HG03045 (cell line): Measurements from ENCODE around the gene NCKAP5.

Experiments
- ATAC-seq: cut with Tn5 transposase; IDR thresholded peaks from one replicate; pipeline ENCODE4 v1.9.1; 2021; ENCODE audit warnings: mild to moderate bottlenecking, moderate library complexity; ENCODE audit not compliant: unreplicated experiment

The NCKAP5 gene

GRCh38 chr2:132668189-132668823 is 900.0 kb downstream of the NCKAP5 start:
- no peak for ATAC-seq

- ATAC-seq = no peak
These were observed 900.6 kb downstream of the NCKAP5 start for GRCh38 chr2:132667706-132668105.

DNA sequence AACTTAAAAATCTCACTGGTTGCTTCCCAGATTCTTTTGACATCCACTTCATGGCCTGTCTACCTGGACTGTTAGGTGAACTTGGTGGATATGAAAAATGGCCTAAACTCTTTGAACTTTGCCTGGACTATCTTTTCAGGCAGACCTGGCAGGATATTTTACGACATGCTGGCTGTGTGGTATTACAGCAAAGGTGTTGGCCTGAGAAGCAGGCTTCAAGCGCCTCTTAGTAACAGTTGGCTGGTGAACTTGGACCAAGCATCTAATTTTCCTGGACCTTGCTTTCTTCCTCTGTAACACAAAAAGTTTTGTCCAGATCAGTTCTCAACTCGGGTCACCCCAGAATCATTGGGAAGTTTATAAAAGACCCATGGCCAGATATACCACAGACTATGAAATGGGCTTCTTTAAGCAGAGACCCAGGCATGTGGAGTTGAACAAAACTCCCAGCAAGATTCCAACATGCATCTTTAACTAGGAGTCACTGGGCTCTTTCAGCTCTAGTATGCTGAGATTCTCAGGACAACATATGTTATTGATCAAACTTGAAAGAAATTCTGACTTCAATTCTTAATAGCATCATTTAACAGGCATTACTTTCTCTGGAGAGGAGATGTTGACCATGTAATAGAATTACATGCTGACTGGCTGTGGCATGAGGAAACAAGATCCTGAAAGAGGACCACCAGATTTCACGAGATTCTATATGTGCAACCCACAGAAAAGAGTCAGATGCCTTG is 902.7 kb downstream of the NCKAP5 start:
- ATAC-seq = no peak

GRCh38 chr2:132664096-132664495 is 904.2 kb downstream of the NCKAP5 start:
- no peak for ATAC-seq

DNA sequence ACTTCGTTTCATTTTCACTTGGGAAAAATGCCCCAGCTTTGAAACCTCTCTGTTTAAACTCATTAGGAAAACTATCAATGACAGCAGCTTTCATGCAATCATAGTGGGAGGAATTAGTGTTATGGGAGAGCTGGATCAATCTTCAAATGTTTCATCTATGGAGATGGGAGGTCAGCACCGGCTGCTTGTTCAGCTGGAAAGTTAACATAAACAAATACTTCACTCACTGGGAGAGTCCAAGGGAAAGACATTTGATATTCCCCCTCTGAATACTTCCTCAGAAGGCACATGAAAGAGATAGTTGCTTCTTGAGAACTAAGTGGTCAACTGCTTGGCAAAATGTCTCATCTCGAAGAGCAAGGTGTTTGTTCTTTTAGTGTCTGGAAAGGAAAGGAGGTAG is 905.5 kb downstream of the NCKAP5 start:
- ATAC-seq = no peak

DNA sequence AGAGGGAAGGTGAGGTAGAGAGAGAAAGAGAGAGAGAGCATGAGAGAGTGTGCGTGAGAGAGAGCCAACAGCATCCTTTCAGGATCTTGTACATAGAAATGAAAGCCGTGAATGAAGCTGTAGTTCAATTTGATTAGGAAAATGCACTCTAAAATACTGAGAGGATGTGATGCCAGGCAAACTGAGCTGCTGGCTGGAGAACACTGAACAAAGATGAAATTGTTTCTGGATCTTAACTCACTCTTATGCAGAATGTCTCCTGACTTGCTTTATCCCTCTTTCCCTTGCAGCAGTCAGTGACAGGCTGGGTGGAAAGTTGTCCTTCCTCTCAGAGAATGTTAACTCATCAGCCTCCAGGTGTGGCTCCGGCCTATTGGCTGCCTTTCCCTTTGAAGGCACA is 908.9 kb downstream of the NCKAP5 start:
- ATAC-seq = no peak

DNA sequence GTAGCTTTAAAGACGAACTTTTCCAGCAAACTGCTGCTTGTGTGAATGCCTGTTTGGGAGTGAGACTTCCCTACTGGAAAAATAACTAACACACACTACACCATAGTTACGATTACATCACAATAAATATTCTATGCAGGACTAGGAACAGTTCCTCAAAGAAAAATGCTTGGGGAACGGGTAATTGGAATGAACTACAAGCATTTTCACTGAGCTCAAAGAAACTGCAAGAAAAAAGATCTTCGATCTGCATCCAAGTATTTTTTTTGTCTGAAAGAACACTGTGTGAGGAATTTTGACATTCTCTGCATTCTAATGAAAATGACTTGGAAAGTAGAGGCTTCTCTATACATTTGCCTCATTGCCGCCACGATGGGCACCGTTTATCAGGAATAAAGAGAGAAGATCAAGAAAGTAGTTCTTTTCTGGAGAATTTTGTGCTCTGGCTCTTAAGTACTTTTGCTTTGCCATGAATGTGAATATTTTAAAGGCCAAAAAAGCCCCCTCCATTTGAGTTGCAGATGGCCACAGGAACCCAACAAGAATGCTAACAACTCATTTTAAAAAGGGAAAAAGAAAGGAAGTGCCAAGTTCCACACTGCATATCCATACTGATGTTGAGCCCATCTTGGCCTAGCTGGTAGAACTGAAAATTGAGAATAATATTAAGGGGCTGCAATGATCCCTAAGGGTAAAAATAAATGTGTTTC is 911.8 kb downstream of the NCKAP5 start:
- ATAC-seq = no peak

- no peak for ATAC-seq
These were observed 913.3 kb downstream of the NCKAP5 start for GRCh38 chr2:132654968-132655367.

DNA sequence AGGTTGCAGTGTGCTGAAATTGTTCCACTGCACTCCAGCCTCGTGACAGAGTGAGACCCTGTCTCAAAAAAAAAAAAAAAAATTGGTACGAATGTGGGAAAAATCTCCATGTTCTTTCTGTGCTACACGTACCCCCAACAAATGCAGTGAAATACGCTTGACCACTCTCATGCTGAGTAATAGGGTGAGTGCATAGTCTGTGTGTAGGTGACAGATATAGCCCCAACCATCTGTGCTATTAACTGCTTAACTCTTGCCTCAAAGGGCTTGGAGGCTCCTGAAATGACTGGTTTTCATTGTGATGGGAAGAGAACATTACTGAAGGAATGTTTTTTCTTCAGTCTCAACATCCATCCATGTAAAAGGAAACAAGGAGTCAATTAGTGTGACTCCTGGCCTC is 913.9 kb downstream of the NCKAP5 start:
- ATAC-seq = no peak

DNA sequence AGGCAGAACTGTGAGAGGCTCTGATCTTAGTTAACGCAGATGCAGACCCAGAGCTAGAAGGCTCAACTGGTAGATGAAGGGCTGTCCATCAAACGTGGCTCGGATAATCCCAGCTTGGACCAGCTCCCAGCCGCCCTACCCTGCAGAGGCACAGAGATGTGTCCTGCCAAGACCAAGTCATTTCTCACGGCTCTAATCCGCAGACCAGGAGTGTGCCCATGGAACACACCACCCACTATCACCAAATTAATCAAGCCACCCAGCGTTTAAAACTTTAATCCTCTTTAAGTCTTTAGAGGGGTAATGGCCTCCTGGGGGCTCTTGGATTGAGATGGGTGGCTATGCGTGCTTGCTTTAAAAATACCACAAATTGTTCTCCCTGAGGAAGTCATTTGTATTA is 915.8 kb downstream of the NCKAP5 start:
- ATAC-seq = no peak

GRCh38 chr2:132651115-132652045 is 916.9 kb downstream of the NCKAP5 start:
- no peak for ATAC-seq

DNA sequence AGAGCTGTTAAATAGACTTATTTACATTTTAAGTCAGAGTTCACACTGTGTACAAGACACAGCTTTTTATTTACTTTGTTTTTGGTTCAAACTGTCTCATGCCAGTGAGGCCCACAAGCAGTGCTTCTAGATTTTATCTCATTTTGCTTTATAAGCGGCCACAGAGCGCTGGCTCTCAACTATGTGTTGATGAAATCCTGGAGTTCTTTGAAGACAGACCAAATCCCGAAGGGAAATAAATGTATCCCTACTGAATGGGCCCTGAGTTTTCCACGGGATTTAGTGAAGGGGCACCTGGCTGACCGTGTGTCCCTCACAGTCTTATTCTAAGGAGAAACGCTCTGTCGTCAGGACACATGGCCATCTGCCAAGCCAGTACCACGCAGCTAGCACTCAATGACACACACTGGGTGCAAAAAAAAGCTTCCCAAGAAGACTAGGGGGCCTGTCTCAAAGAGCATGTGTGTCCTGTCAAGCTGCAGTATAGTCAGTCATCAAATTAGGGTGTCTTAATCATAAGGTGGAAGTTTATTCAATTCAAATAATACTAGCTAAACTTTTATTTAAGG is 921.6 kb downstream of the NCKAP5 start:
- ATAC-seq = no peak

- no peak for ATAC-seq
These were observed 922.3 kb downstream of the NCKAP5 start for GRCh38 chr2:132645722-132646539.

DNA sequence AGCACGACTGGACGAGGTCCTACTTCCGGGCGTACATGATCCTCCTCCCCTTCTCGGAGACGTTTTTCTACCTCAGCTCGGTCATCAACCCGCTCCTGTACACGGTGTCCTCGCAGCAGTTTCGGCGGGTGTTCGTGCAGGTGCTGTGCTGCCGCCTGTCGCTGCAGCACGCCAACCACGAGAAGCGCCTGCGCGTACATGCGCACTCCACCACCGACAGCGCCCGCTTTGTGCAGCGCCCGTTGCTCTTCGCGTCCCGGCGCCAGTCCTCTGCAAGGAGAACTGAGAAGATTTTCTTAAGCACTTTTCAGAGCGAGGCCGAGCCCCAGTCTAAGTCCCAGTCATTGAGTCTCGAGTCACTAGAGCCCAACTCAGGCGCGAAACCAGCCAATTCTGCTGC is 923.1 kb downstream of the NCKAP5 start:
- ATAC-seq = no peak

DNA sequence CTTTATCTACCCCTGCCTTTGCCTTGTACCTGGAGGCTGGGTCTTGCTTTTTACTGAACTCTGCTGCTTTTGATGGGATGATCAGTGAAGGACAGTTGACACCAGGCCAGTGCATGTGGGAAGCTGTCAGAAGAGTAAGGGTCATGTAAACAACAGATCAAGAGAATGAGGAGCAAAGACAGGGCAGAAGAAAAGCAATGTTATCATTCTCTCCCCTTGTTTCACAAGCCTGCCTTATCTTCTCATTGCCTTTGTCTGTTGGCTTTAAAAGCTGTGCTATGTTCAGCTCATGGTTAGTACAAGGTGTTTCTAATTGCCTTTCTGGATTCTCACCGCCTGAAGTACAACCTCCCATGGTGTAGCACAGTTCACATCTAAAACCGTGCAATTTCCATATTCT is 925.8 kb downstream of the NCKAP5 start:
- ATAC-seq = no peak

DNA sequence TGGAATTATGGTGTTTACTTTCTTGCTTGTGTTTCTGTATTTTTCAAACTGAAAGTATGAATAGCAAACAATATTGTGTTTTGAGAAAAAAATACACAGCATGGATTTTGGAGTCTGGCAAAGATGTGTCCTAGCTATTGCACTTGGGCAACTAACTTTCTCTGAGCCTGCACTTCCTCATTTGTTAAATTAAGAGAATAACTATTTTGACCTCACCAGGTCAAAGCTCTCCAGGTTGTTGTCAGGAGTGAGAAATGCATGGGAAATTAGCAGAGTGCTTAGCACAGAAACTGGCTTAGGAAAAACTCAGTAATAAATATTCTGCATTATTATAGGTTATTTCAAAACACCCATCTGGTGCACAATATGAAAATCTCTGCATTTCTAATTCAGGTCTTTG is 926.4 kb downstream of the NCKAP5 start:
- ATAC-seq = no peak

- no peak for ATAC-seq
These were observed 928.1 kb downstream of the NCKAP5 start for GRCh38 chr2:132640116-132640515.

DNA sequence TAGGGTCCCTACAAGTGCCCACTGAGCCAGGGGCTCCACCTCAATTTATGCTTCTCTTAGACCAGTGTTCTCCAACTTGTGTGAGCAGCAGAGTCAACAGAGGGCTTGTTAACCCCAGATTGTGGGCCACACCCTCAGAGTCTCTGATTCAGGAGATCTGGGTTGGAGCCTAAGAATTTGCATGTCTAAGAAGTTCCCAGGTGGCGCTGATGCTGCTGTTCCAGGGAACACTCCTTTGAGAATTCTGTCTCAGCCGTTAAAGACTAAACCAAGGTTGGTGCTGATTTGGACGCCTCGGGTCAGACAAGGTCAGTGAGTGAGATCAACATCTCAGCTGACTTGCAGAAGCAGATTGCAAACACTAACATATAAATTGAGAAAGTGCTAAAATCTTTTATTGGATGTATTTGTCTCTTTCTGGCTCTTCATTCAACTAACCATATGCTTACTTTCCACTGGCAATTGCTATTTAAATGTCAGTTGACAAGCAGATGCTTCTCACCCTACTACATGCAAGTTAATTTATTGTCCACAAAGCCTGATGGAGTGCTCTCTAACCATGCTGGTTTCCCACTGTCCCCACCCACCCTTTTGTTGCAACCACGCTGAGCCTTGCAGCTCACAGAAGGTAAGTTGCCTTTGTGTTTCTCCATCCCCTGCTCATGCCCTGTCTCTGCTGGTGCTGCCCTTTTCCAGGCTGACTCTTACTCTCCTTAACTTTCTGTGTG is 929.8 kb downstream of the NCKAP5 start:
- no peak for ATAC-seq

DNA sequence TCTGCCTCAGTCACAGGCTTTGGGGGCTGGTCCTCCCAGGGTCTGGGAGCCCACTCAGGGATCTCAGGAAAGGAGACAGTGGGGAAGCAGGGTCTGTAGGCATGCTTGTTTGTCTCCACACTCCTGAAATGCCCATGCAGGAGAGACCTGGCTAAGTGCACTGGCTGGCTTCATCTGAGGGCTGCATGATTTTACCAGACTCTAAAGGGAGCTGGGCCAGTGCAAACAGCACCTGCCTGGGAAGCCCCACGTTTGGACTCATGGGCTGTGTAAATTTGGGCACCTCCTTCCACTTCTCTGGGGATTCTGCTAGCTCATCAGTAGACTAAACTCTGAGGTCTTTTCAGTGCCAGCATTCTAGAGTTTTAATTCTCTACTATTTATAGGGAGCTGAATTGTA is 931.9 kb downstream of the NCKAP5 start:
- no peak for ATAC-seq
